Measurements from ENCODE around the gene C20orf96. TPM values are rescaled to one million over a fixed set of nuclear protein-coding genes. Genes with fewer than 3 reads are reported as not detected.

Gene C20orf96, protein sequence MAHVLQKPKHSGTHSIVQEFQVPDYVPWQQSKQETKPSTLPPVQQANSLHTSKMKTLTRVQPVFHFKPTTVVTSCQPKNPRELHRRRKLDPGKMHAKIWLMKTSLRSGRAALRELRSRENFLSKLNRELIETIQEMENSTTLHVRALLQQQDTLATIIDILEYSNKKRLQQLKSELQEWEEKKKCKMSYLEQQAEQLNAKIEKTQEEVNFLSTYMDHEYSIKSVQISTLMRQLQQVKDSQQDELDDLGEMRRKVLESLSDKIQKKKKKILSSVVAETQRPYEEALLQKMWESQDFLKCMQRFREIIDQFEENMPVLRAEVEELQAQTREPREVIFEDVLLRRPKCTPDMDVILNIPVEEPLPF
- 1.3 and 3.3 TPM in 2 replicates for total RNA-seq

DNA sequence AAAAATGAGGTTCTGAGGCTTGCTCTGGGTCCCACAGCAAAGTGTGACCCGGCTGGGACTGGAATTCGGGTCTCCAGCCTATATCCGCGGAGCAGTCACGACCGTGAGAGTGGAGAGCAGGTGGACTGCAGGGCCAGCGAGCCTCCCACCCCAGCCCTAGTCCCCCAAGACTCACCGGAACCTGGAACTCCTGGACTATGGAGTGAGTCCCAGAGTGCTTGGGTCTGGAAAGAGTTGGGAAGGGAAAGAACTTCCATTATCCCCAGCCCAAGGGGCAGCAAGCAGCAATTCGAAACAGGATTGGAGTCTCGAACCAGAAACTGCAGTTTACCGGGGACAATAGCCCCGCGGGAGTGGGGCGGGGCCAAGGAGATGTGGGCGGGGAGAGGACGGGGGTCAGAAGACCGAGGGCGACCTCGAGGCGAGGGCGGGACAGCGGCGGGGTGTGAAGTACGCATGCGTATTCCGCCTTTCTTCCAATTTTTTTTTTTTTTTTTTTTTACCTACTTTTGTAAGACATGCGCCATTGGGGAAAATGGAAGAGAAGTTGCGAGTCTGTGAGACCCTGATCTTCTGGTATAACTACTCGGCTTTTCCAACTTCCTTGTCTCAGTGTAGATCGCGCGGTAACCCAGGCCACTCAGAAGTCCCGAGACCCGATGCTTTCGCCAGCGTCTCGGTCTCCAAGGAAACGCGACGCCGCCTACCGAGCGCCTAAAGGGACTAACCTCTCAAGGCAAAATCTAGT is at the start of gene C20orf96:
Gene C20orf96, minus strand, starts transcription at position 667 of the 748 bp plus-strand sequence. Its CDS starts 140 bp downstream, at position 527.

GRCh38 chr20:325045-325888 is 34.7 kb upstream of the C20orf96 start, which contains the start of gene SOX12:
Gene SOX12 (plus strand): TSS chr20:325552. CDS start chr20:325925, 373 bp downstream.

DNA sequence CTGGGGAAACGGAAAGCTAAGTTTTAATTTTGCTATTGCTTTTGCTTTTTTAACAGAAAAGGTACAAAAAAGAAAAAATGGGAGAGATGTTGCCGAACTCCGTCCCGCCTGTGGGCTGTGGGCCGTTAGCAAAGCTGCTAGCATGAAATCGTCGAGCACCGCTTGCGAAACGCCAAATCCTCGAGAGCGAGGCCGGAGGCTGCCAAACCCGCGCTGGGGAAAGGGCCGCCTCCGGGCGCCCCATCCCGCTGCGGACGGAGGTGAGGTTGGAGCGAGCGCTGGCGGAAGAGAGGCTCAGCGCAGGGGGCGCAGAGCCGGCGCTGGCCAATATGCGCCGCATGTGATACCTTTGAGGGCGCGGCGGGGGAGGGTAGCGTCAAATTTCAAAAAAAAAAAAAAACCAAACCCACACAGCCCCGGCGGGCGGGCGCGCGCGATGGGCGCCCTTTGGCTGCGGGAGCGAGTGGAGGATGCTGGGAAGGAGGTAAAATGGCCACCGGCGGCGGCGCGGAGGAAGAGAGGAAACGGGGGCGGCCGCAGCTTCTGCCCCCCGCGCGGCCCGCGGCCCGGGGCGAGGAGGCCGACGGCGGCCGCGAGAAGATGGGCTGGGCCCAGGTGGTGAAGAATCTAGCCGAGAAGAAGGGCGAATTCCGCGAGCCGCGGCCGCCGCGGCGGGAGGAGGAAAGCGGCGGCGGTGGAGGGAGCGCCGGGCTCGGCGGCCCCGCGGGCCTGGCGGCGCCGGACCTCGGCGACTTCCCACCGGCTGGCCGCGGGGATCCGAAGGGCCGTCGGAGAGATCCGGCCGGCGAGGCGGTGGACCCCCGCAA is 6.8 kb upstream of the C20orf96 start, which contains the start of gene ZCCHC3:
Gene ZCCHC3, plus strand, starts transcription at position 473 of the 827 bp plus-strand sequence. Its CDS starts 17 bp downstream, at position 490.

DNA sequence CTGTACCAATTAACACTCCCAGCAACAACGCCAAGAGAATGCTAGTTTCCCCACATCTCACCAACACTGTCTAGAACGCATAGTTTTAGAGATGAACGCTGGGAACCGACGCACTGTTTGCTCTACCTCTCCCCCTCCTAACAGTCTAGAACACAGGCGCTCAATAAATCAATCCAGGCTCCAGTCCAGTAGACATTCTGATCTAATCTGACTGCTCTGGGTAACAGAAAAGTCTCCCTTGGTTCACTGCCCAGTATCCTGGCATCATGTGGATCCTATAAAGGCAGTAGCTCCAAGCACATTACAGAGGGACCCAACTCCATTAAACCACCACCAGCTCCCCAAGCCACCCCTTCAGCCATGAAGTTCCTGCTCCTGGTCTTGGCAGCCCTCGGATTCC is 33.1 kb downstream of the C20orf96 start, which contains the start of gene DEFB132:
Gene DEFB132, plus strand, starts transcription at position 306 of the 400 bp plus-strand sequence. Its CDS starts 55 bp downstream, at position 361.

GRCh38 chr20:226958-227357 is 63.6 kb downstream of the C20orf96 start, which contains the start of gene DEFB129:
Gene DEFB129 (plus strand): TSS chr20:227258. CDS start chr20:227289, 31 bp downstream.

Other genes starting within 250 kb of the C20orf96 start
- gene DEFB125, start 203.1 kb downstream of the C20orf96 start, total RNA-seq: not detected in 2 replicates
- not detected in 2 replicates for gene DEFB126, start 148.2 kb downstream of the C20orf96 start, total RNA-seq
- gene DEFB127, start 133.3 kb downstream of the C20orf96 start, total RNA-seq: not detected in 2 replicates
- gene DEFB128, start 101.0 kb downstream of the C20orf96 start, total RNA-seq: not detected in 2 replicates
- not detected in 2 replicates for gene DEFB129, start 63.5 kb downstream of the C20orf96 start, total RNA-seq
- not detected in 2 replicates for gene DEFB132, start 33.0 kb downstream of the C20orf96 start, total RNA-seq
- 18.2 and 19.3 TPM in 2 replicates for gene ZCCHC3, start 6.8 kb upstream of the C20orf96 start, total RNA-seq
- gene SOX12, start 34.8 kb upstream of the C20orf96 start, total RNA-seq: 9.9 TPM in 2 replicates
- 32.0 and 35.9 TPM in 2 replicates for gene NRSN2, start 56.4 kb upstream of the C20orf96 start, total RNA-seq
- gene TRIB3, start 90.0 kb upstream of the C20orf96 start, total RNA-seq: 72.6 and 78.5 TPM in 2 replicates
- gene RBCK1, start 117.5 kb upstream of the C20orf96 start, total RNA-seq: 95.5 and 97.1 TPM in 2 replicates
- gene TBC1D20, start 171.8 kb upstream of the C20orf96 start, total RNA-seq: 23.3 and 28.2 TPM in 2 replicates